GM18870 (cell line): Measurements from ENCODE around the gene CFAP141.
"Not testable (repeated sequence)": the region's sequence is repeated elsewhere in the genome, so short reads cannot be mapped to it uniquely, and the experiment has no call there.

ENCODE experiments used
- ATAC-seq: cut with Tn5 transposase; IDR thresholded peaks from one replicate; pipeline ENCODE4 v1.9.1; 2021; ENCODE audit warnings: moderate library complexity; ENCODE audit not compliant: unreplicated experiment

The CFAP141 gene

DNA sequence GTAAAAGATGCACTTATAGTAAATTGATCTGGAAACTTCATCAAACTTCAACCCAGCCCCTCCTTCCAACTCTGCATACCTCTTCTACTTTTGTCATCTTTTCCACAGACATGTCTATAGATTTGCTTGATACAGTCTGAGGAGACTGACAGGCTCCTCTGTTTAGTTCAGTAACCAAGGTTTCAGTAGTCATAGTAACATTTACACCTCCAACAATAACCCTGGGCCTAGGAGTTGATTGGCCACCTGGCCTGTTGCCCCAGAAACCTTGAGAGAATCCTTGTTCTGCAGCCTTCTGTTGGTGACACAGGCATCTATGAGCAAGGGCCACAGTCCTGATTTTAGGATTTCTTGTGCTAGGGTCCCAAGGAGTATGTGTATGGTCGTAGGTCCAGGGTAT, at the start of gene CFAP141:
TSS of gene CFAP141 (minus strand) at position 138 of the 400 bp plus-strand sequence. CDS start at position 112, 26 bp downstream.
- ATAC-seq: no peak

DNA sequence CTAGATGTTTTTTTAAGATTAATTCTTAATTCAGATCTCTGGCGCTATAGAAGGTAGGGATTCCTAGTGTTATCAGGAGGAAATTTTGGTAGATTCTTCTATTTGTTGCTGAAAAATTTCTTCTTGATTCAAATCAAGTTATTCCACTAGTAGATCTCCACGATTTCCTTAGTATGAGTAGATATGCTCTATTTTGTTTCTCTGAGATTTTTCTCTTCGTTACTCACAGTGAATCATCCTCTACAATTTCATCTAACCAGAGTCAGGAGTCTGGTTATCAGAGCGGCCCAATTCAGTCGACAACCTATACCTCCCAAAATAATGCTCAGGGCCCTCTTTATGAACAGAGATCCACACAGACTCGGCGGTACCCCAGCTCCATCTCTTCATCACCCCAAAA, 47.5 kb upstream of the CFAP141 start:
- ATAC-seq: no peak

DNA sequence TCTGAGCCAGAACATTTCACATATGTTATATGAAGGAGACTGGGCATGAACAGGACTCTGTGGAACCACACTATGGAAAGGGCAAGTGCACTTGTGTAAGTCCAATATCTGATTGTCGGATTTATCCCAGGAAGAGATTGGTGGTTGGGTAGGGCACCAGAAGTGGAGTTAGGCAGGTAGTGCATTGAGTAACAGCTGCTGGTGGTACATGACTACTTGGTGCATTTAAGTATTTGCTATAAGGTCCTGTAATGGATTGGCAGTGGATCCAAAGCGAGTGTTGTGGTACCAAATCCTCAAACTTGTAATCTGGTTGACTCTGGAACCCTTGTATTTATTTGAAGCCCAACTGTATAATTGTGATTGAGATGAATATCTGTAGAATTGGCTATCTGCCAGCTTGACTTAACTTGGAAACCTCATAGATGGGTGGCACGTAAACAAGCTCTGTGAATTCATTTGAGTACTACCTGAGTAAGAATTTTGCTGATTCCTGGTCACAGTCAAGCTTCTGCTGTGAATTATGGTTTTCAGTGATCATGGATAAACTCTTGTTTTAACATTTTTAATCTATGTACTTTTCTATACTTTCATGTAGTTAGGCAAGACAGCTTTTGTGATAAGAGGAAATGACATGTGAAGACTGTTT, 35.7 kb upstream of the CFAP141 start:
- ATAC-seq: no peak

DNA sequence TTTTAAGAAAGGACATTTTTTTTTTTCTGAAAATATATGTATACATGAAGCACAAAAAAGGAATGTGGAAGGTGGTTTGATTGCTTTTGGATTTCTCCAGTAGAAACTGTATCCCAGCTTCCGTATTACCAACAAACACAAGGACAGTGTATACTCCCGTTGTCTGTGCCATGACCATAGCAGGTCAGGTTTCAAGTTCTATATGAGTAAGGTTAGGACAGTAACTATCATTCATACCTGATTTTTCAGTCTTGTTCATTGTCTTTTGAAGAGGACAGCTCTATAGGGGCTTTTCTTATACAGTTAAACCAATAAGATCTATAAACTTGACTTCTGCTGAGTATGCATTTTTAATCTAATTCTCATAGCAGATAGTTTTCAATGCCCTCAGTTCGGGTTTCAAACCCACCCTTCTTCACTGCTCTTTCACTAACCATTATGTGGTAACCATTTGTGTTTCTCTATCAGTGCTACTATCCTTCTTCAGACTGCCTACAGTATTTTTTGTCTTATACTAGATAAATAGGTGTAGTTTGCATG, 34.2 kb upstream of the CFAP141 start:
- no peak for ATAC-seq

DNA sequence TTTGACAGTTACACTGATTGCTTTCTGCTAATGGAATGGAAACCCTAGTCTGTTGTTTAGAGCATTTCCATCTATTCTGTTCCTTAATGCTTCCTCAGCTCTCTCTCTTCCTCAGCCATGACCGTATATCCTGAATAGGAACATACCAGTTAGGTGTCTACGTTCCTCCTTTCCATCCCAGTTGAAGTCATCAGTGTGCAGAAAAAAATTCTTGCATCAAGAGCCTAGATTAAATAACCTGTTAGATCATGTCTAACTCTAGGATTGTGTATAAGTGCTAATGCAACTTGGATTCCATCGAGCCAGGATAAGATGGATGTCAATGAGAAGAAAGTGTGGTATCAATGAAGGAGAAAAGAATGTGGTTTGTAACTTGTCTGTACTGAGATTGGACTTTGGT, 33.4 kb upstream of the CFAP141 start:
- no peak for ATAC-seq

DNA sequence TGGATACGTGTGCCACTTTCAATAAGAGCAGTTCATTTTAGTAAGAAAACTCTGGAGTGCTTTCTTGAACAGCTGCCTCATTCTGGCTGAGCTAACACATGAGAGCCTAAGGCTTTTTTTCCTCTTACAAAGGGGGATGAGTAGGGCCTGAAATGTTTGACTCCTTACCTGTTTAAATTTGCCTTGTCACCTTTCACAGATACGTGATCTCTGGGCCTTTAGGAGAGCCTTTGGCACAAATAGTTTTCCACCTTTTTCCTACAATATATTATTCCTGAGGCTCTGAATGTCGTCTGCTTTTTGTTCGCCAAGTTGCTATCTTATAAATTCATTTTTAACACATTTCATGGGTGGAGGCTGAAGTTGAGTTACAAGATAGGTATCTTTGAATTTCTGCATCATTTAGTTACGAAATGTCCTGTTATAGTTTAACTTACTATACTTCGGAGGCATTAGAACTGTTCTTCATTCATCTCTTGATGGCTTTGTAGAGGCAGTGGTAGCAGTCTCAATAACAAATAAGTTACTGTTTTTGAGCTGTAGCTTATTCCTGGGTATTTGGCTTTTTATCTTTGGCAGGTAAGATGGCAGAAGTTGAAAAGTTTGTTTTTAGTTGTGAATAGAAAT, 31.9 kb upstream of the CFAP141 start:
- no peak for ATAC-seq

DNA sequence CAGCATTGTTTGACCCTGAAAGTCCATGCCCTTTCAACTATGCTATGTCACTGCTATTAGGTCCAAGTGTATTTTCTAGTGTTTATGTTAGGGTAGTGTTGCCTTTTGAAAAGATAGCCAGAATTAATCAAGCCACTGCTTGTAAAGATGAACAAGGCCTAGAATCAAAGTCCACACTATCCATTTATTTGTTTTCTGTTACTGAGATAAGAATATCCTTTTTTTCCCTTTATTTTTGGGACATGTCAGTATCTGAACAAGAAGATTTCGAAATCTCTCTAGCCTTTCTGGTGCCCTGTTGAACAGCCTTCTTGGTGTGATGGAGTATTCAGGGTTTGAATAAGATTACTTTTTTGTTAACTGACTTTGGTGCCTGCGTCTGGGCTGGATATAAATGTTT, 31.3 kb upstream of the CFAP141 start:
- no peak for ATAC-seq

DNA sequence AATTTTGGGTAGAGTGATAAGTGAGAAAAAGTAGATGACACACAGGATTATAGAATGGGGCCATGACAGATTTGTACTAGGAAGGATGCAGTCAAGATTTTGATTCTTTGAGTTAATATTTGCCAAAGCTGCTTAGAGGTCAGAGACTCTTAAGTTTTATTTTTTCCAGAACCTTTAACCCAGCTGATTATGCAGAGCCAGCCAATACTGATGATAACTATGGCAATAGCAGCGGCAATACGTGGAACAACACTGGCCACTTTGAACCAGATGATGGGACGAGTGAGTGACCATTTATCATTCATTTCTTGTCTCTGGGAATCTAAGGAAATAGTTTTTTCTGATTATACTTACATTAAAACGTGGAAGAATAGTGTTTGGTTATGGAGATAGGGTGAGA, 30.7 kb upstream of the CFAP141 start:
- no peak for ATAC-seq

DNA sequence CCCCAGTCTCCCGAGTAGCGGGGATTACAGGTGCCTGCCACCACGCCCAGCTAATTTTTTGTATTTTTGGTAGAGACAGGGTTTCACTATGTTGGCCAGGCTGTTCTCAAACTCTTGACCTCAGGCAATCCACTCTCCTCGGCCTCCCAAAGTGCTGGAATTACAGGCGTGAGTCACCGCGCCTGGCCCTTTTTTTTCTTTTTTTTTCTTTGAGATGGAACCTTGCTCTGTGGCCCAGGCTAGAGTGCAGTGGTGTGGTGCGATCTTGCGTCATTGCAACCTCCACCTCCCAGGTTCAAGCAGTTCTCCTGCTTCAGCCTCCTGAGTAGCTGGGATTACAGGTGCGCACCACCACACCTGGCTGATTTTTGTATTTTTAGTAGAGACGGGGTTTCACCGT, 27.0 kb upstream of the CFAP141 start:
- not testable (repeated sequence) for ATAC-seq

DNA sequence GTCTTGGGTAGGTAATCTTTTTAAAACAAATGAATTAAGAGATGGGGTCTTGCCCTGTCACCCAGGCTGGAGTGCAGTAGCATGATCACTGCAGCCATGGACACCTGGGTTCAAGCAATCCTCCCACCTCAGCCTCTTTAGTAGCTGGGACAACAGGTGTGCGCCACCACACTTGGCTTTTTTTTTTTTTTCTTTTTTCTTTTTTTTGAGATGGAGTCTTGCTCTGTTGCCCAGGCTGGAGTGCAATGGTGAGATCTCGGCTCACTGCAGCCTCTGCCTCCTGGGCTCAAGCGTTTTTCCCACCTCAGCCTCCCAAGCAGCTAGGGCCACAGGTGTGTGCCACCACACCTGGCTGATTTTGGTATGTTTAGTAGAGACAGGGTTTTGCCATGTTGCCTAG, 25.0 kb upstream of the CFAP141 start:
- ATAC-seq: not testable (repeated sequence)

DNA sequence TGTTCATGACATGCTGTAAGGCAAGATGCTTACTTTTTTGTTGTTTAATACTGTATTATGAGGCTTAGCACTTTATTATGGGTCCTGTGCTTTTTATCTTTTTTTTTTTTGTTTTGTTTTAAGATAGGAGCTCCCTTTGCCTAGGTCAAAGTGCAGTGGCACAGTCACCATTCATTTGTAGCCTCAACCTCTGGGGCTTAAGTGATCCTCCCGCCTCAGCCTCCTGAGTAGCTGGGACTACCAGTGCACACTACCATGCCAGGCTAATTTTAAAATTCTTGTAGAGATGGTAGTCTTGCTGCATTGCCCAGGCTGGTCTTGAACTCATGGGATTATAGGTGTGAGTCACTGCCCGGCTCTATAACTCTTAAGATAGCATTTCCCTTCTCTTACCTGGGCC, 19.2 kb upstream of the CFAP141 start:
- no peak for ATAC-seq

DNA sequence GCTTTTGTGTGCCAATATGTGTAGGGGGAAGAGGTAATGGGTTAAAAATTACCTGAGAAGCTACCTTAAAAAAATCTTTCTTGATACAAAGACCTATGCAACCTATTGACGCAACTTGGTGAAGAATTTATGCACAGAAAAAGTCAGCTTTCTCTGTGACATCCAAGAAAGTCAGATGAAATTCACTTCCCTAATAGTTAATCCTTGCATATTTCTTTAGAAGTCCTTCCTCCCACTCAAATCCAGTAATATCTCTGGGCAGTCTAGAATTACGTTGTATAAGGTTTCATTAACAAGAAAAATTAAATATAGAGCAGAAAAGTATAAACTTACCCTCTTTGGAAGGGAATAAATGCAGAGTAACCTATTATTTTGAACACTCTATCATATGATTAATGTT, 17.5 kb upstream of the CFAP141 start:
- no peak for ATAC-seq

DNA sequence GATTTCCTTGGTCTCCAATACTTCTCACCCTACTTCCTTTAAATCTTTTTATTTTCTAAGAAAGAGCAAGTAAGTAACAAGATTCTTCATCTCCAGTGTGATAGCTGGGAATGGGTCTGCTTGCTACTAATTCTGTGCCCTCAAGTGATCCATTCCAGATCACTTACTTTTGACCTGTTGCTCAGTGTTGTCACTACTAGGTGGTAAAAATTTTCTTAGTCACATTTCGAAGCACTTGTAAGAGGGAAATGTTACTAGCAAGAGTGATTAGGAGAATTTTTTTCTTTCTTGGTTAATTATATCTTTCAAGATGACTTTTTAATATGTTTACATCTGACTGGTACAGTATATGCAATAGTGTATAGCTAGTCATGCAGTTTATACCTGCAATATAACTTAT, 16.8 kb upstream of the CFAP141 start:
- no peak for ATAC-seq

DNA sequence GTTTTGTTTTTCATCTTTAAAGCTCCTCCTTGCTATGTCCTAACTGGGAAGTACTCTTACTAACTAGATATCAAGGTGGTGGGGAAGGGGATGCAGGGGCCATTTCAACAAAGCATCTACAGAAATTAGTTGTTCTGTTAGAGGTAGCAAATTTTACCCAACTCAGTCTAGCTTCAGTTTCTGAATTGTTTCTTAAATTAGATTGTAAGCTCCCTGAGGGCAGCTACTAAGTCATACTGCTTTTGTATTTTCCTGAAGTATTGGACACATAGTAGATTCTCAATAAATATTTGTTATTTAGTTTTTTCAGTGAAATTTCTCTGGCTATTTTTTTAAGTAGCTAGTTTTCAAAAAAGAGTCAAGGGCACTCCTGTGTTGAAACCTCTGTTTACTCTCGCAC, 16.4 kb upstream of the CFAP141 start:
- no peak for ATAC-seq

DNA sequence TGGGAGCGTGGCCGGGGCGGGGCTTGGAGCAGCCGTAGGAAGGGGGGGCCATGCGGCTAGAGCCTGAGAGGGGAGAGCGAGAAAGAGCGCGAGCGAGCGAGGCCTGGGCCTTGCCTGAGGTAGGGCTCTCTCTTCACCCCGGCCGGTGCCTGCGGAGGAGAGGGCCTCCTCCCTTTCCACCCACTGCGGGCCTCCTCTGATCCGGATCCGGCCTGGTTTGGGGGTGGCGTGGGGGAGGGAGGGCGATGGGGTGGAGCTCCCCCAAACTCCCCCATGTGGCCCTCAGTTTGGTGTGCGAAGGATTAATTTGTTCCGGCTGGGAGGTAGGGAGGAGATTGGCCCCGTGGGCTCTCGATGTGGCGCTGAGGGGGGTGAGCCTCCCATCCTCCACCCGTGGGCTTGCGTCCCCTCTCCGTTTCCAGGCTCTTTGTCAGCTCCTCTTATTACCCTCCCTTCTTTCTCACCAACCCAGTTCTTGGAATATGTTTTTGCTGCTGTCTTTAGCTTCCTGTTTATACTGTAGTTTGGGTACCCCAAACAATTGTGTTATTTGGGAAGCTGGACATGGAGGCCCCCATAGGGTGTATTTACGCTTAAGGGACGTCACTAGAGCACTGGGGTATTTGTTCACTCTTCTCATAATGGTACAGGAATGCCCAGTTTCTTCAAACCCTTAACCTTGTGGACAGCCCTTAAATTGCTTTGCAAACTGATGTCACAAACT, 15.3 kb upstream of the CFAP141 start:
- ATAC-seq: no peak

DNA sequence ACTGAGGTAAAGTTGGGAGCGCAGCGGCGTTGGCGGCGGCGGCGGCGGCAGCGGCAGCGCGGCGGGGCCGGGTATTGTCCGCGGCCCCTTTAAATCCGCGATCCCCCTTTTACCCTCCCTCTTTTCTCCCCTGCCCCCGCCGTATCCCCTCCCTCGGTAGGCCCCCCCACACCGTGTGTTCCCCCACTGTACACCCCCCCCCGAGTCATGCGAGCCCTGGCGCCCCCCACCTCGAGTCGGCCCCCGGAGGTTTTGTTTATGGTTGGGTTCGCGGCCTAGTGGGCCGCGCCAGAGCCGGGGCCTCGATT, 14.8 kb upstream of the CFAP141 start:
- no peak for ATAC-seq

DNA sequence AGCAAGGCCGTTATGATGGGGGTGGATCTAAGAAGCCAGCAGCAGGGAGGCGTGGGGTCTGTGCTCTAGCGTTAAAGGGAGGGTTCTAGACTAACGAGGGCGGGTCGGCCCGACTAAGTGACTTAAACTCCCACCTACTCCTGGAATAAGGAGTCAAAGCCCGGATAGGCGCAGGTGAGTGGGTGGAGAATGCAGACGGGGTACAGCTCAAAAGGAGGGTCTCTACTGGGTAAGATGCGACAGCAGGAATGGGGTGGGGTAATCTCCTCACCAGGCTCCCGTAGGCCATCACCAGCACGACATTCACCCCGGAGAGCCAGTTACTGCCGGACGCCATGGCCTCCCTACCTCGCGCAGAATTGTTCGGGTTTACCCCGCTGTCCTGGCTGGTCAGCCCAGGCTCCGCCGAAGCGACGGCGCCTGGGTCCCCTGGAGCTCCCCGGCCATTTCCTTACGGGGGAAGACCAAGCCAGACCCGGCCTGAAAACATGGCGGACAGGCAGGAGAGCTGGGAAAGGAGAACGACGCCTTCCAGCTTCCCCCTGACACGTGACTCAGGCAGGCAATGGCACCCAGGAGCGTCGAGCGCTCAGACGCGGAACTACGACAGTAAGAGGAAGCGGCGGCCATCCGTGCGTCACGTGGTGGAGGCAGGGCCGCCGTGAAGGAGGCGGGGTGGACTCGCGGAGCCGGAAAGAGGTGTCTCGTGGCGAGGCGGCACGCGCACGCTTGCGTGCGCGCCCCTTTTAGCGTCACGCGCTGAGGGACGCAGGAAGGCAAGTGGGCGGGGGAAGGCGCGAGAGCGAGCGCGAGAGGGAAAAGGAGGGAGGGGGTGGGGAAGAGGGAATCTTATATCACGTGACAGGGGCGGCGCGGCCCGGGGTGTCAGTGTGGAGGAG, 14.2 kb upstream of the CFAP141 start, which contains the start of gene UBAP2L:
TSS of gene UBAP2L (plus strand) at position 885 of the 899 bp plus-strand sequence. CDS start 4,169 bp downstream, outside the sequence.
- peak; percentile 79 for ATAC-seq

DNA sequence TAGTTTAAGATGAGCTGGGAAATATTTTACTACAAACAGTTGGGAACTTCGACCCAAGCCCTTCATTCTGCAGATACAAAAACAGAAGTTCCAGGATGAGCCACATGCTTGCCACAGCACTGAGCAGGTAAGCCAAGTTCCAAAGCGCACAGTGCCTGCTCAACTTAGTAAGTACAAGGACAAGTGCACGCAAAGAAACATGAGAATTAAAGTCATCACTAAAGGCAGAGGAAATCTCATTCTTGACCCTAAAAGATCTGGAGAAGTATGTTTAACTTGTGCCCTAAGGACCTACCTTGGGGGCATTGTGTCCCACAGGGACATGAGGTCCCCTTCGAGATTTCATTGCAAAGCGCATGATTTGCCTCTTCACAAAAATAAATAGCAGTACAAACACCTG, 13.4 kb upstream of the CFAP141 start:
- no peak for ATAC-seq

DNA sequence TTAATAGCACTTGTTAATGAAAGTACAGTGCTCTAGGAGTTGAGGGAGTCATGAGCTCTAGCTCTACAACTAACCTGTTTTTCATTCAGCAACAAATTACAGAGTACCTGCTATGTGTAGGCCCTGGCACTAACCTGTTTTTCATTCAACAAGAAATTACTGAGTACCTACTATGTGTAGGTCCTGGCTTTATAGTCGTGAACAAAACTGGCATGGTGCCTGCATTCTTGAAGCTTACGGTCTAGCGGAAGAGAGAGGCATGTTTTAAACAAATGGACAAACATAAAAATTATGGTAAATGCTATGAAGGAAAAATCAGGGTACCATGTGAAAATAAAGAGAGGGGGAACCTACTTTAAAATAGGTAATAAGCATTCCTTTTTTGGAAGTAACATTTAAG, 12.4 kb upstream of the CFAP141 start:
- no peak for ATAC-seq

DNA sequence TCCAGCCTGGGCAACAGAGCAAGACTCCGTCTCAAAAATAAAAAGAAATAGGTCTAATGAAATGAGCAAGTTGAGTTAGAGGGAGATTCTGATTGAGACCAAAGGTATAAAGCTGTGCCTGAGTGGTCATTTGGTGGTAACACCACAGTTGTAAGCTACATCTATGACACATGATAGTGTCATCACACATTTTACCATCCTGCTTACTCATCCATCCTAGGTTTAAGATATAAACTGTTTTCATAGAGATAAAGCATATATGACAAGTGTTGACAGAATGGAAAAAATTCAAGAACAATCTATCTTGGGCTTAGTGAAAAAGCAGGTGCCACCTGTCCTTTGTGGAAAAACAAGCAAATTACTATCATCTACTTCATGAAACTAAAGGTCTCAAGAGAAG, 7.1 kb upstream of the CFAP141 start:
- ATAC-seq: no peak

DNA sequence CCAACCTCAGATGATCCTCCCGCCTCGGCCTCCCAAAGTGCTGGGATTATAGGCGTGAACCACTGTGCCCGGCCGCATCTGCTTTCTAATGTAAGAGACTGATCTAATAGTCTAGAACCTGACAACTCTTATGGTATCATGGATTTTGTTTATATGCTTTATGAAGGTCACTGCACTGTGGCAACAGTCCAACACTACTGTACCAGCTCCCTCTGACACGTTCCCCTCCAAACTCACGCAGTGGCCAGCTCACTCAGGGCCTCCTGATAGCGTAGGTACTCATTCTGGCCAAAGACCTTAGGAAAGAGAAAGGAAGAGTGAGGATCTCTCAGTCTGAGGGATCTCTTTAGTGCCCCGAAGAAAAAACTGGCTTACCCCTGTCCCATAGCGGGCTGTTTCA, 6.0 kb upstream of the CFAP141 start:
- ATAC-seq: no peak
